Liver (tissue), 9 donors: ENCODE data around the gene MBLAC1. TPM values are rescaled to one million over a fixed set of nuclear protein-coding genes. Genes with fewer than 3 reads are reported as not detected.

Experiments used
- DNase-seq: peaks from one replicate; pipeline ENCODE4 v3.0.0-alpha.2; 2017; ENCODE audit warnings: low spot score
- H3K27ac ChIP-seq, 2 donors: one replicate each; pipeline ENCODE4 v1.7.0; 2013; ENCODE audit warnings: inconsistent platforms in 2 of 2, low read length in 2 of 2, control low read depth in 1 of 2, low read depth in 1 of 2, mild to moderate bottlenecking in 1 of 2
- H3K27me3 ChIP-seq, 4 donors: one replicate each; pipeline versions ENCODE4 v1.6.1 to v1.7.0; 2013; ENCODE audit warnings: low read length in 3 of 4, inconsistent platforms in 1 of 4, mild to moderate bottlenecking in 1 of 4, moderate library complexity in 1 of 4; ENCODE audit not compliant: control insufficient read depth in 4 of 4, insufficient read depth in 4 of 4
- H3K36me3 ChIP-seq, 4 donors: one replicate each; pipeline versions ENCODE4 v1.6.1 to v1.7.0; 2013; ENCODE audit warnings: low read length in 3 of 4, mild to moderate bottlenecking in 3 of 4, low read depth in 1 of 4, moderate library complexity in 1 of 4; ENCODE audit not compliant: control insufficient read depth in 4 of 4, insufficient read depth in 3 of 4
- H3K4me1 ChIP-seq, 4 donors: one replicate each; pipeline versions ENCODE4 v1.6.1 to v1.7.0; 2013; ENCODE audit warnings: low read length in 3 of 4, mild to moderate bottlenecking in 3 of 4, moderate library complexity in 1 of 4; ENCODE audit not compliant: control insufficient read depth in 4 of 4, insufficient read depth in 4 of 4
- H3K4me3 ChIP-seq, 3 donors: one replicate each; pipeline versions ENCODE4 v1.6.1 to v1.7.0; 2013; ENCODE audit warnings: low read length in 3 of 3, control low read depth in 1 of 3, low read depth in 1 of 3, mild to moderate bottlenecking in 1 of 3
- H3K9ac ChIP-seq, 2 donors: one replicate each; pipeline ENCODE4 v1.7.0; 2013; ENCODE audit warnings: low read length in 2 of 2, mild to moderate bottlenecking in 2 of 2, moderate library complexity in 2 of 2, control low read depth in 1 of 2, low read depth in 1 of 2
- H3K9me3 ChIP-seq, 4 donors: one replicate each; pipeline versions ENCODE4 v1.6.1 to v1.7.0; 2013; ENCODE audit warnings: low read length in 3 of 4; ENCODE audit not compliant: control insufficient read depth in 4 of 4
- EGR1 ChIP-seq, 2 donors: IDR thresholded peaks; 2 replicates each; pipeline ENCODE4 v1.6.1; 2016 to 2018; ENCODE audit warnings: antibody characterized with exemption in 2 of 2, low read depth in 2 of 2
- FOXA1 ChIP-seq: IDR thresholded peaks from 2 replicates; pipeline ENCODE4 v1.6.1; 2016; ENCODE audit warnings: antibody characterized with exemption
- FOXA2 ChIP-seq: IDR thresholded peaks from 2 replicates; pipeline ENCODE4 v1.6.1; 2016; ENCODE audit warnings: antibody characterized with exemption
- GABPA ChIP-seq, 2 donors: IDR thresholded peaks in 1 of 2; conservative IDR thresholded peaks in 1 of 2; 2 replicates each; pipeline ENCODE4 v1.6.1; 2016; ENCODE audit warnings: antibody characterized with exemption in 2 of 2, mild to moderate bottlenecking in 1 of 2, moderate library complexity in 1 of 2
- HNF4A ChIP-seq, 2 donors: conservative IDR thresholded peaks; 2 replicates each; pipeline ENCODE4 v1.6.1; 2016; ENCODE audit warnings: antibody characterized with exemption in 2 of 2, mild to moderate bottlenecking in 2 of 2
- HNF4G ChIP-seq: IDR thresholded peaks from 2 replicates; pipeline ENCODE4 v1.6.1; 2016; ENCODE audit warnings: antibody characterized with exemption
- JUND ChIP-seq, 2 donors: IDR thresholded peaks; 2 replicates each; pipeline ENCODE4 v1.6.1; 2016; ENCODE audit warnings: antibody characterized with exemption in 2 of 2
- NR2F2 ChIP-seq: IDR thresholded peaks from 2 replicates; pipeline ENCODE4 v1.6.1; 2016; ENCODE audit warnings: antibody characterized with exemption
- RAD21 ChIP-seq, 2 donors: IDR thresholded peaks; 2 replicates each; pipeline ENCODE4 v1.6.1; 2016; ENCODE audit warnings: antibody characterized with exemption in 2 of 2, mild to moderate bottlenecking in 2 of 2
- RXRA ChIP-seq, 2 donors: IDR thresholded peaks; 2 replicates each; pipeline ENCODE4 v1.6.1; 2017 to 2018; ENCODE audit warnings: antibody characterized with exemption in 2 of 2, mild to moderate bottlenecking in 1 of 2
- SP1 ChIP-seq: IDR thresholded peaks from 2 replicates; pipeline ENCODE4 v1.6.1; 2018; ENCODE audit warnings: antibody characterized with exemption, mild to moderate bottlenecking
- TAF1 ChIP-seq: conservative IDR thresholded peaks from 2 replicates; pipeline ENCODE4 v1.6.1; 2016; ENCODE audit warnings: antibody characterized with exemption, mild to moderate bottlenecking
- YY1 ChIP-seq: IDR thresholded peaks from 2 replicates; pipeline ENCODE4 v1.6.1; 2016; ENCODE audit warnings: antibody characterized with exemption, mild to moderate bottlenecking
- WGBS: extraction: QIAGEN DNeasy Blood & Tissue Kit; methylation state at CpG from one replicate; pipeline ENCODE4 v1.1.7; 2013; 5-methylcytosine and 5-hydroxymethylcytosine counted together
- polyA plus RNA-seq, 2 donors: library from polyadenylated mRNA; stranded (reverse) in 1 of 2; unstranded in 1 of 2; fragments of 200-250 nt in 1 of 2; fragments of >200 nt in 1 of 2; fragmentation: Nextera tagmentation in 1 of 2; extraction: Ambion mirVana in 1 of 2; gene quantifications; one replicate each; pipeline versions ENCODE4 v1.2.1 to v1.2.3, GENCODE V29; 2013 to 2015
- total RNA-seq, 2 donors: library from RNA; depleted of rRNA; stranded (reverse); fragments of >200 nt; gene quantifications; one replicate each; pipeline ENCODE4 v1.2.3, GENCODE V29; 2014
- TF ChIP-seq, protein P1 (sequence below): fragments of 150-350 bp; IDR thresholded peaks from 2 replicates; pipeline ENCODE4 v1.5.1; 2017; ENCODE audit warnings: improper control_type of control experiment, low read depth, low read length; ENCODE audit not compliant: missing input control
- TF ChIP-seq, protein P2 (sequence below): IDR thresholded peaks from 2 replicates; pipeline ENCODE4 v1.6.1; 2016; ENCODE audit warnings: antibody characterized with exemption
- TF ChIP-seq, protein P3 (sequence below): IDR thresholded peaks from 2 replicates; pipeline ENCODE4 v1.6.1; 2016; ENCODE audit warnings: antibody characterized with exemption
- TF ChIP-seq, protein P4 (sequence below): IDR thresholded peaks from 2 replicates; pipeline ENCODE4 v1.6.1; 2016; ENCODE audit warnings: antibody characterized with exemption
- TF ChIP-seq, protein P5 (sequence below): IDR thresholded peaks from 2 replicates; pipeline ENCODE4 v1.6.1; 2016; ENCODE audit warnings: antibody characterized with exemption, mild to moderate bottlenecking
- donor health status: healthy.
- donor health status: healthy.
- donor health status: healthy.
- donor health status: healthy.
- donor health status: healthy.

The MBLAC1 gene
- total and polyA plus RNA-seq, 4 donors: 1.0 to 1.4 (median 1.3) TPM

DNA sequence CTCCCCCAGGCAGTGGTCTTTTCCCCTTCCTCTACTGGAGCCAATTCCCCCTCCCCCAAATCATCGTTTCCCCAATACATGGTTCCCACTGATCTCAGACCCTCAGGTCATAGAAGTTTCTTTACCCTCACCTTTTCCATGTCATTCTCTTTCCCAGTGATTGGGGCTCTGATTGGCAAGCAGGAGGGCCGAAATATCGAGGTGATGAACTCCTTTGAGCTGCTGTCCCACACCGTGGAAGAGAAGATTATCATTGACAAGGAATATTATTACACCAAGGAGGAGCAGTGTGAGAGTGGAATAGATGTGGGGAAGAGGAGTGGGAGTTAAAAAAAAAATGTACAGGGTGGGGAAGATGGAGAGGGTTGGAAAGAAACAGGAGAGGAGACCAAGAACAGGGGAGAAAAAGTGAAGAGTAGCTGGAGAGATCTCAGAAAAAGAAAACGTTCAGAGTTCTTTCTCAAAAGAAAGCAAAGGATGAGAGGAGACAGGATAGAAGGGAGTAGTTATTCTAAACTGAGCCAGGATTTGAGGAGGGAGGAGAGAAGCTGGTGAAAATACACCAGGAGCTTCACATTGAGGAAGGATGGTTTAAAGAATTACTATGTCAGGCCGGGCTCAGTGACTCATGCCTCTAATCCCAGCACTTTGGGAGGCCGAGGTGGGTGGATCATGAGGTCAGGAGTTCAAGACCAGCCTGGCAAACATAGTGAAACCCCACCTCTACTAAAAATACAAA lies 37.1 kb upstream of the MBLAC1 start:
- Histone ChIP-seq H3K27me3 (no peaks in the 10 kb centered on the region), H3K4me3 (peak overlapping the region; percentile 80 to 94 (median 91)), H3K36me3 (peaks cover 16 to 44% (median 27%) of the 10 kb centered on the region in 4 donors), H3K4me1 (peaks cover 9 to 24% (median 13%) of the 10 kb centered on the region in 4 donors), H3K9me3 (no peaks in the 10 kb centered on the region), H3K27ac (peak overlapping the region in 1 of 2 donors; percentile 94), H3K9ac (peak overlapping the region; percentile 75 to 80)
- WGBS: 33% methylated on average over 7 of the region's 7 CpGs
- no peak for TF ChIP-seq RXRA (IDR thresholded peaks at IDR 0.05)
- DNase-seq: no peak

DNA sequence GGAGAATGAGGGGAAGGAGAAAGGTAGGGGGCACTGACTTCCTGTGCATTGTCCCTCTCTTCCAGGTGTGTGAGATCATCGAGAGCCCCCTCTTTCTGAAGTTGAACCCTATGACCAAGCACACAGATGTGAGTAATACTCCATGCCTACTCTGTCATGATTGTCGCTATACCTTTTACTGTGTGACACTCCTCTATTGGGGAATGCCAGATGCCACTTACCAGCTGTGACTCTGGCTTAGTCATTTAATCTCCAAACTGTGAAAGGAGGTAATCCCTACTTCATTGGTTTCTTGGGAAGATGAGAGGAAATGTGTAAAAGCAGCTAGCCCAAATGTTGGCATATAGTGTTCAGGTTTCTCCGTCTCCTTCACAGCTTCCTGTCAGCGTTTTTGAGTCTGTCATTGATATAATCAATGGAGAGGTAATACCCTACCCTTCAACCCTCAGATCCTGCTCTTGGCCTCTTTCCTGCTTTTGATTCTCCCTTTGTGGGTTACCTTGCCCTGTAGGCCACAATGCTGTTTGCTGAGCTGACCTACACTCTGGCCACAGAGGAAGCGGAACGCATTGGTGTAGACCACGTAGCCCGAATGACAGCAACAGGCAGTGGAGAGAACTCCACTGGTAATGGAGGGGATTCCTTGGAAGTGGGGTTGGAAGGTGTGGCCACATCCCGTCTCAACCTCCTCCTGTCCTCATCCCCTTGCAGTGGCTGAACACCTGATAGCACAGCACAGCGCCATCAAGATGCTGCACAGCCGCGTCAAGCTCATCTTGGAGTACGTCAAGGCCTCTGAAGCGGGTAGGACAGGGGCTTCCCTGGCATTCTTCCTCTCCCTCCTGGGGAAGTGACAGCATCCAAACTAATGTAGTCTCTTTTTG lies 36.0 kb upstream of the MBLAC1 start:
- H3K4me1 ChIP-seq: peaks cover 9 to 24% (median 13%) of the 10 kb centered on the region in 4 donors
- no peak for DNase-seq
- peaks cover 20 to 55% (median 35%) of the 10 kb centered on the region in 4 donors for H3K36me3 ChIP-seq
- H3K27me3 ChIP-seq: no peaks in the 10 kb centered on the region
- TF ChIP-seq, protein P1, sequence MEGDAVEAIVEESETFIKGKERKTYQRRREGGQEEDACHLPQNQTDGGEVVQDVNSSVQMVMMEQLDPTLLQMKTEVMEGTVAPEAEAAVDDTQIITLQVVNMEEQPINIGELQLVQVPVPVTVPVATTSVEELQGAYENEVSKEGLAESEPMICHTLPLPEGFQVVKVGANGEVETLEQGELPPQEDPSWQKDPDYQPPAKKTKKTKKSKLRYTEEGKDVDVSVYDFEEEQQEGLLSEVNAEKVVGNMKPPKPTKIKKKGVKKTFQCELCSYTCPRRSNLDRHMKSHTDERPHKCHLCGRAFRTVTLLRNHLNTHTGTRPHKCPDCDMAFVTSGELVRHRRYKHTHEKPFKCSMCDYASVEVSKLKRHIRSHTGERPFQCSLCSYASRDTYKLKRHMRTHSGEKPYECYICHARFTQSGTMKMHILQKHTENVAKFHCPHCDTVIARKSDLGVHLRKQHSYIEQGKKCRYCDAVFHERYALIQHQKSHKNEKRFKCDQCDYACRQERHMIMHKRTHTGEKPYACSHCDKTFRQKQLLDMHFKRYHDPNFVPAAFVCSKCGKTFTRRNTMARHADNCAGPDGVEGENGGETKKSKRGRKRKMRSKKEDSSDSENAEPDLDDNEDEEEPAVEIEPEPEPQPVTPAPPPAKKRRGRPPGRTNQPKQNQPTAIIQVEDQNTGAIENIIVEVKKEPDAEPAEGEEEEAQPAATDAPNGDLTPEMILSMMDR: no peak
- no peak for TF ChIP-seq TAF1
- TF ChIP-seq, protein P2, sequence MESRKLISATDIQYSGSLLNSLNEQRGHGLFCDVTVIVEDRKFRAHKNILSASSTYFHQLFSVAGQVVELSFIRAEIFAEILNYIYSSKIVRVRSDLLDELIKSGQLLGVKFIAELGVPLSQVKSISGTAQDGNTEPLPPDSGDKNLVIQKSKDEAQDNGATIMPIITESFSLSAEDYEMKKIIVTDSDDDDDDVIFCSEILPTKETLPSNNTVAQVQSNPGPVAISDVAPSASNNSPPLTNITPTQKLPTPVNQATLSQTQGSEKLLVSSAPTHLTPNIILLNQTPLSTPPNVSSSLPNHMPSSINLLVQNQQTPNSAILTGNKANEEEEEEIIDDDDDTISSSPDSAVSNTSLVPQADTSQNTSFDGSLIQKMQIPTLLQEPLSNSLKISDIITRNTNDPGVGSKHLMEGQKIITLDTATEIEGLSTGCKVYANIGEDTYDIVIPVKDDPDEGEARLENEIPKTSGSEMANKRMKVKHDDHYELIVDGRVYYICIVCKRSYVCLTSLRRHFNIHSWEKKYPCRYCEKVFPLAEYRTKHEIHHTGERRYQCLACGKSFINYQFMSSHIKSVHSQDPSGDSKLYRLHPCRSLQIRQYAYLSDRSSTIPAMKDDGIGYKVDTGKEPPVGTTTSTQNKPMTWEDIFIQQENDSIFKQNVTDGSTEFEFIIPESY: no peak
- TF ChIP-seq HNF4A (conservative IDR thresholded peaks at IDR 0.05): no peak
- no peak for TF ChIP-seq RXRA (IDR thresholded peaks at IDR 0.05)
- TF ChIP-seq SP1: no peak
- no peak for TF ChIP-seq YY1
- TF ChIP-seq HNF4G: no peak
- TF ChIP-seq, protein P3, sequence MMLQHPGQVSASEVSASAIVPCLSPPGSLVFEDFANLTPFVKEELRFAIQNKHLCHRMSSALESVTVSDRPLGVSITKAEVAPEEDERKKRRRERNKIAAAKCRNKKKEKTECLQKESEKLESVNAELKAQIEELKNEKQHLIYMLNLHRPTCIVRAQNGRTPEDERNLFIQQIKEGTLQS: no peak
- TF ChIP-seq, protein P4, sequence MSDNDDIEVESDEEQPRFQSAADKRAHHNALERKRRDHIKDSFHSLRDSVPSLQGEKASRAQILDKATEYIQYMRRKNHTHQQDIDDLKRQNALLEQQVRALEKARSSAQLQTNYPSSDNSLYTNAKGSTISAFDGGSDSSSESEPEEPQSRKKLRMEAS: no peak
- TF ChIP-seq FOXA2: no peak
- no peak for TF ChIP-seq FOXA1
- TF ChIP-seq EGR1 (IDR thresholded peaks at IDR 0.05; ENCODE audit: low read depth in 2 of 2): no peak
- TF ChIP-seq GABPA (IDR thresholded peaks at IDR 0.05 in 1 of 2, conservative IDR thresholded peaks at IDR 0.05 in 1 of 2): no peak
- TF ChIP-seq RAD21 (IDR thresholded peaks at IDR 0.05): no peak
- no peak for TF ChIP-seq NR2F2
- TF ChIP-seq, protein P5, sequence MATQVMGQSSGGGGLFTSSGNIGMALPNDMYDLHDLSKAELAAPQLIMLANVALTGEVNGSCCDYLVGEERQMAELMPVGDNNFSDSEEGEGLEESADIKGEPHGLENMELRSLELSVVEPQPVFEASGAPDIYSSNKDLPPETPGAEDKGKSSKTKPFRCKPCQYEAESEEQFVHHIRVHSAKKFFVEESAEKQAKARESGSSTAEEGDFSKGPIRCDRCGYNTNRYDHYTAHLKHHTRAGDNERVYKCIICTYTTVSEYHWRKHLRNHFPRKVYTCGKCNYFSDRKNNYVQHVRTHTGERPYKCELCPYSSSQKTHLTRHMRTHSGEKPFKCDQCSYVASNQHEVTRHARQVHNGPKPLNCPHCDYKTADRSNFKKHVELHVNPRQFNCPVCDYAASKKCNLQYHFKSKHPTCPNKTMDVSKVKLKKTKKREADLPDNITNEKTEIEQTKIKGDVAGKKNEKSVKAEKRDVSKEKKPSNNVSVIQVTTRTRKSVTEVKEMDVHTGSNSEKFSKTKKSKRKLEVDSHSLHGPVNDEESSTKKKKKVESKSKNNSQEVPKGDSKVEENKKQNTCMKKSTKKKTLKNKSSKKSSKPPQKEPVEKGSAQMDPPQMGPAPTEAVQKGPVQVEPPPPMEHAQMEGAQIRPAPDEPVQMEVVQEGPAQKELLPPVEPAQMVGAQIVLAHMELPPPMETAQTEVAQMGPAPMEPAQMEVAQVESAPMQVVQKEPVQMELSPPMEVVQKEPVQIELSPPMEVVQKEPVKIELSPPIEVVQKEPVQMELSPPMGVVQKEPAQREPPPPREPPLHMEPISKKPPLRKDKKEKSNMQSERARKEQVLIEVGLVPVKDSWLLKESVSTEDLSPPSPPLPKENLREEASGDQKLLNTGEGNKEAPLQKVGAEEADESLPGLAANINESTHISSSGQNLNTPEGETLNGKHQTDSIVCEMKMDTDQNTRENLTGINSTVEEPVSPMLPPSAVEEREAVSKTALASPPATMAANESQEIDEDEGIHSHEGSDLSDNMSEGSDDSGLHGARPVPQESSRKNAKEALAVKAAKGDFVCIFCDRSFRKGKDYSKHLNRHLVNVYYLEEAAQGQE: no peak
- TF ChIP-seq JUND (IDR thresholded peaks at IDR 0.05): no peak
- no peak overlapping the region for H3K4me3 ChIP-seq
- H3K27ac ChIP-seq: no peak overlapping the region
- no peaks in the 10 kb centered on the region for H3K9me3 ChIP-seq
- no peak overlapping the region for H3K9ac ChIP-seq
- WGBS: 93% methylated on average over 14 of the region's 14 CpGs
